Measurements from ENCODE around the gene YTHDF1. TPM values are rescaled to one million over a fixed set of nuclear protein-coding genes. Genes with fewer than 3 reads are reported as not detected.

Gene YTHDF1
- polyA plus RNA-seq, 1 donor from 2014 or later, result 36.9 TPM

DNA sequence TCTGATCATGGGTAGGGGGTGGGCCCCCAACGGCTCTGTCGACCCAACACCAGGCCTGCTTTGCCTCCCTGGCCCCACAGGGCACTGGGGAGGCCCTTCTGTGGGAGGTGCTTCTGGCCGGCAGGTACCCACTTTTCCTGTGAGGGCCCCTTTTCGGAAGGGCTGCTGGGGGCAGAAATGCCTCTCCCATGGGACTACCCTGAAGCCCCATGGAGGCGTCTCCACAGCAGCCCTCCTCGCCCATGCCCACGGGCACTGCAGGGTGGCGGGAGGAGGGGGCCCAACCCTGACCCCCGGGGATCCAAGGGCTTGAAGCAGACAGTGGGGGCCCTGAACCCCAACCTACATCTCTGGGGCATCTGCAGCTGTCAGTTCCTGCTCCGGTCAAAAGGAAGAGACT, 22.1 kb upstream of the YTHDF1 start:
- no peak overlapping the region for H3K9ac ChIP-seq (ENCODE audit: low read length)
- H3K36me3 ChIP-seq (ENCODE audit: insufficient read depth, low read length), result no peaks in the 10 kb centered on the region
- H3K9me2 ChIP-seq (ENCODE audit: insufficient read depth, low read length), result no peaks in the 10 kb centered on the region
- H3F3A ChIP-seq (ENCODE audit: insufficient read depth, low read length, poor library complexity, severe bottlenecking), result no peaks in the 10 kb centered on the region
- no peak overlapping the region for H3K27ac ChIP-seq (ENCODE audit: low read length)
- H3K4me2 ChIP-seq (ENCODE audit: low read length), result no peak overlapping the region
- no peaks in the 10 kb centered on the region for H3K79me2 ChIP-seq (replicated peaks; ENCODE audit: insufficient read depth, low read length)
- TF ChIP-seq, protein P1, sequence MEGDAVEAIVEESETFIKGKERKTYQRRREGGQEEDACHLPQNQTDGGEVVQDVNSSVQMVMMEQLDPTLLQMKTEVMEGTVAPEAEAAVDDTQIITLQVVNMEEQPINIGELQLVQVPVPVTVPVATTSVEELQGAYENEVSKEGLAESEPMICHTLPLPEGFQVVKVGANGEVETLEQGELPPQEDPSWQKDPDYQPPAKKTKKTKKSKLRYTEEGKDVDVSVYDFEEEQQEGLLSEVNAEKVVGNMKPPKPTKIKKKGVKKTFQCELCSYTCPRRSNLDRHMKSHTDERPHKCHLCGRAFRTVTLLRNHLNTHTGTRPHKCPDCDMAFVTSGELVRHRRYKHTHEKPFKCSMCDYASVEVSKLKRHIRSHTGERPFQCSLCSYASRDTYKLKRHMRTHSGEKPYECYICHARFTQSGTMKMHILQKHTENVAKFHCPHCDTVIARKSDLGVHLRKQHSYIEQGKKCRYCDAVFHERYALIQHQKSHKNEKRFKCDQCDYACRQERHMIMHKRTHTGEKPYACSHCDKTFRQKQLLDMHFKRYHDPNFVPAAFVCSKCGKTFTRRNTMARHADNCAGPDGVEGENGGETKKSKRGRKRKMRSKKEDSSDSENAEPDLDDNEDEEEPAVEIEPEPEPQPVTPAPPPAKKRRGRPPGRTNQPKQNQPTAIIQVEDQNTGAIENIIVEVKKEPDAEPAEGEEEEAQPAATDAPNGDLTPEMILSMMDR (IDR thresholded peaks at IDR 0.05; ENCODE audit: poor library complexity, severe bottlenecking), result no peak
- no peak for TF ChIP-seq EP300 (conservative IDR thresholded peaks at IDR 0.05; ENCODE audit: poor library complexity, severe bottlenecking)
- no peak for TF ChIP-seq POLR2AphosphoS5 (IDR thresholded peaks at IDR 0.05)
- TF ChIP-seq, protein P2, sequence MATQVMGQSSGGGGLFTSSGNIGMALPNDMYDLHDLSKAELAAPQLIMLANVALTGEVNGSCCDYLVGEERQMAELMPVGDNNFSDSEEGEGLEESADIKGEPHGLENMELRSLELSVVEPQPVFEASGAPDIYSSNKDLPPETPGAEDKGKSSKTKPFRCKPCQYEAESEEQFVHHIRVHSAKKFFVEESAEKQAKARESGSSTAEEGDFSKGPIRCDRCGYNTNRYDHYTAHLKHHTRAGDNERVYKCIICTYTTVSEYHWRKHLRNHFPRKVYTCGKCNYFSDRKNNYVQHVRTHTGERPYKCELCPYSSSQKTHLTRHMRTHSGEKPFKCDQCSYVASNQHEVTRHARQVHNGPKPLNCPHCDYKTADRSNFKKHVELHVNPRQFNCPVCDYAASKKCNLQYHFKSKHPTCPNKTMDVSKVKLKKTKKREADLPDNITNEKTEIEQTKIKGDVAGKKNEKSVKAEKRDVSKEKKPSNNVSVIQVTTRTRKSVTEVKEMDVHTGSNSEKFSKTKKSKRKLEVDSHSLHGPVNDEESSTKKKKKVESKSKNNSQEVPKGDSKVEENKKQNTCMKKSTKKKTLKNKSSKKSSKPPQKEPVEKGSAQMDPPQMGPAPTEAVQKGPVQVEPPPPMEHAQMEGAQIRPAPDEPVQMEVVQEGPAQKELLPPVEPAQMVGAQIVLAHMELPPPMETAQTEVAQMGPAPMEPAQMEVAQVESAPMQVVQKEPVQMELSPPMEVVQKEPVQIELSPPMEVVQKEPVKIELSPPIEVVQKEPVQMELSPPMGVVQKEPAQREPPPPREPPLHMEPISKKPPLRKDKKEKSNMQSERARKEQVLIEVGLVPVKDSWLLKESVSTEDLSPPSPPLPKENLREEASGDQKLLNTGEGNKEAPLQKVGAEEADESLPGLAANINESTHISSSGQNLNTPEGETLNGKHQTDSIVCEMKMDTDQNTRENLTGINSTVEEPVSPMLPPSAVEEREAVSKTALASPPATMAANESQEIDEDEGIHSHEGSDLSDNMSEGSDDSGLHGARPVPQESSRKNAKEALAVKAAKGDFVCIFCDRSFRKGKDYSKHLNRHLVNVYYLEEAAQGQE (IDR thresholded peaks at IDR 0.05; ENCODE audit: borderline replicate concordance), result no peak
- TF ChIP-seq SMC3 (conservative IDR thresholded peaks at IDR 0.05; ENCODE audit: poor library complexity), result no peak
- no peak for TF ChIP-seq MXI1 (conservative IDR thresholded peaks at IDR 0.05; ENCODE audit: poor library complexity, severe bottlenecking)
- TF ChIP-seq TAF1 (IDR thresholded peaks at IDR 0.05; ENCODE audit: low read depth), result no peak
- TF ChIP-seq EZH2 (IDR thresholded peaks at IDR 0.05; ENCODE audit: borderline replicate concordance, insufficient read depth, low read length, poor library complexity, severe bottlenecking), result no peak
- no peak for TF ChIP-seq RAD21 (conservative IDR thresholded peaks at IDR 0.05)
- no peaks in the 10 kb centered on the region for H3K27me3 ChIP-seq (ENCODE audit: insufficient read depth, low read depth, low read length)
- no peaks in the 10 kb centered on the region for H3K9me3 ChIP-seq (ENCODE audit: low read length)
- no peak overlapping the region for H3K4me3 ChIP-seq (ENCODE audit: low read length)
- no peak overlapping the region for H2AFZ ChIP-seq (ENCODE audit: low read depth, low read length)
- H4K20me1 ChIP-seq (ENCODE audit: insufficient read depth), result no peaks in the 10 kb centered on the region

GRCh38 chr20:63236116-63236837, 20.3 kb upstream of the YTHDF1 start:
- no peak for TF ChIP-seq SMC3 (conservative IDR thresholded peaks at IDR 0.05; ENCODE audit: poor library complexity)
- no peak for TF ChIP-seq POLR2AphosphoS5 (IDR thresholded peaks at IDR 0.05)
- TF ChIP-seq, protein P2 (IDR thresholded peaks at IDR 0.05; ENCODE audit: borderline replicate concordance), result no peak
- no peak for TF ChIP-seq EZH2 (IDR thresholded peaks at IDR 0.05; ENCODE audit: borderline replicate concordance, insufficient read depth, low read length, poor library complexity, severe bottlenecking)
- TF ChIP-seq RAD21 (conservative IDR thresholded peaks at IDR 0.05), result no peak
- no peak for TF ChIP-seq TAF1 (IDR thresholded peaks at IDR 0.05; ENCODE audit: low read depth)
- TF ChIP-seq, protein P1 (IDR thresholded peaks at IDR 0.05; ENCODE audit: poor library complexity, severe bottlenecking), result no peak
- no peak for TF ChIP-seq EP300 (conservative IDR thresholded peaks at IDR 0.05; ENCODE audit: poor library complexity, severe bottlenecking)
- TF ChIP-seq MXI1 (conservative IDR thresholded peaks at IDR 0.05; ENCODE audit: poor library complexity, severe bottlenecking), result no peak
- Histone ChIP-seq H3F3A (ENCODE audit: insufficient read depth, low read length, poor library complexity, severe bottlenecking) (no peaks in the 10 kb centered on the region), H3K4me2 (ENCODE audit: low read length) (no peak overlapping the region), H3K36me3 (ENCODE audit: insufficient read depth, low read length) (no peaks in the 10 kb centered on the region), H3K27me3 (ENCODE audit: insufficient read depth, low read depth, low read length) (no peaks in the 10 kb centered on the region), H3K9ac (ENCODE audit: low read length) (no peak overlapping the region), H3K27ac (ENCODE audit: low read length) (no peak overlapping the region), H3K9me2 (ENCODE audit: insufficient read depth, low read length) (no peaks in the 10 kb centered on the region), H3K79me2 (replicated peaks; ENCODE audit: insufficient read depth, low read length) (no peaks in the 10 kb centered on the region), H4K20me1 (ENCODE audit: insufficient read depth) (no peaks in the 10 kb centered on the region), H2AFZ (ENCODE audit: low read depth, low read length) (no peak overlapping the region), H3K9me3 (ENCODE audit: low read length) (no peaks in the 10 kb centered on the region), H3K4me3 (ENCODE audit: low read length) (no peak overlapping the region)

Measured in neural cell (in vitro differentiated cells).